ENCODE results near the gene VWA1. TPM values are rescaled to one million over a fixed set of nuclear protein-coding genes. Genes with fewer than 3 reads are reported as not detected.
"Not testable (repeated sequence)": the region's sequence is repeated elsewhere in the genome, so short reads cannot be mapped to it uniquely, and the experiment has no call there.

VWA1 gene
- polyA plus RNA-seq, 12 donors = 37.0 to 205 (median 46.0) TPM

GRCh38 chr1:1421907-1422464, 13.5 kb upstream of the VWA1 start:
- no peak for DNase-seq

- no peak for DNase-seq
Measured at GRCh38 chr1:1422465-1423244, 12.8 kb upstream of the VWA1 start.

- DNase-seq = no peak
Measured at GRCh38 chr1:1423245-1423597, 12.3 kb upstream of the VWA1 start.

GRCh38 chr1:1424707-1425106, 10.8 kb upstream of the VWA1 start:
- DNase-seq = no peak

- no peak for DNase-seq
Measured at GRCh38 chr1:1425426-1425752, 10.1 kb upstream of the VWA1 start.

- no peak for DNase-seq
Measured at GRCh38 chr1:1425753-1426495, 9.6 kb upstream of the VWA1 start.

GRCh38 chr1:1426496-1427105, 8.9 kb upstream of the VWA1 start:
- DNase-seq = no peak

- DNase-seq = no peak
Measured at GRCh38 chr1:1427106-1427819, 8.2 kb upstream of the VWA1 start.

- DNase-seq = no peak
Measured at GRCh38 chr1:1427820-1428148, 7.7 kb upstream of the VWA1 start.

- DNase-seq = no peak
Measured at GRCh38 chr1:1428174-1428573, 7.3 kb upstream of the VWA1 start.

GRCh38 chr1:1428967-1429366, 6.5 kb upstream of the VWA1 start:
- DNase-seq = not testable (repeated sequence)

- DNase-seq = no peak
Measured at GRCh38 chr1:1429671-1430073, 5.8 kb upstream of the VWA1 start.

- DNase-seq = peak; percentile 86
Measured at GRCh38 chr1:1430114-1430982, 5.1 kb upstream of the VWA1 start.

GRCh38 chr1:1430992-1431844, 4.3 kb upstream of the VWA1 start:
- no peak for DNase-seq

- DNase-seq = no peak
Measured at GRCh38 chr1:1431845-1432273, 3.6 kb upstream of the VWA1 start.

- no peak for DNase-seq
Measured at GRCh38 chr1:1432274-1432950, 3.1 kb upstream of the VWA1 start.

GRCh38 chr1:1432951-1433803, 2.3 kb upstream of the VWA1 start:
- no peak for DNase-seq

- DNase-seq = peak; percentile 82
Measured at GRCh38 chr1:1433804-1434130, 1.7 kb upstream of the VWA1 start.

Data from muscle of arm (tissue), 12 donors.